ENCODE measurements around the gene BUD13. TPM values are rescaled to one million over a fixed set of nuclear protein-coding genes. Genes with fewer than 3 reads are reported as not detected.
A peak's percentile ranks its signal among the peaks of the same experiment; 100 is the strongest.
"Not testable (repeated sequence)": the region's sequence is repeated elsewhere in the genome, so short reads cannot be mapped to it uniquely, and the experiment has no call there.

Gene BUD13
- total RNA-seq, 5 donors from 2014 or later (not counting 1 experiment from before 2014, with no cell fraction given), result 9.8 to 23.0 (median 20.5) TPM

DNA sequence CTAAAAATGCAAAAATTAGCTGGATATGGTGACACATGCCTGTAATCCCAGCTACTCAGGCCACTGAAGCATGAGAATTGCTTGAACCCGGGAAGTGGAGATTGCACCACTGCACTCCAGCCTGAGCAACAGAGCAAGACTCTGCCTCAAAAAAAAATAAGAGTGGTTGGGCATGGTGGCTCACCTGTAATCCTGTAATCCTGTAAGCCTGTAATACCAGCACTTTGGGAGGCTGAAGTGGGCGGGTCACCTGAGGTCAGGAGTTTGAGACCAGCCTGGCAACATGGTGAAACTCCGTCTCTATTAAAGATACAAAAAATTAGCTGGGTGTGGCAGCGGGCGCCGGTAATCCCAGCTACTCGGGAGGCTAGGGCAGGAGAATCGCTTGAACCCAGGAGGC, 16.7 kb downstream of the BUD13 start:
- ATAC-seq (replicated peaks in 1 of 4); DNase-seq; H3K4me1 ChIP-seq (ENCODE audit: control insufficient read depth in 1 of 2, extremely low read depth in 1 of 2, insufficient read depth in 2 of 2, low read length in 2 of 2); H3K27me3 Mint-ChIP-seq; POLR2A ChIA-PET; CTCF ChIA-PET; H3K9me3 Mint-ChIP-seq; H3K4me3 ChIP-seq (ENCODE audit: control insufficient read depth in 1 of 2, extremely low read depth in 1 of 2, low read length in 1 of 2); H3K27ac Mint-ChIP-seq; H3K4me3 Mint-ChIP-seq; H3K27me3 ChIP-seq (replicated peaks in 1 of 2; ENCODE audit: control insufficient read depth in 2 of 2, extremely low read depth in 1 of 2, insufficient read depth in 2 of 2, low read length in 1 of 2); H3K27ac ChIP-seq (ENCODE audit: low read length); H3K4me1 Mint-ChIP-seq; H3K9me3 ChIP-seq: not testable (repeated sequence)
- WGBS (ENCODE audit: insufficient coverage), result 93% methylated on average over 6 of the region's 8 CpGs
- H3K36me3 Mint-ChIP-seq, result peaks cover 56% of the 10 kb centered on the region
- H3K36me3 ChIP-seq (ENCODE audit: control insufficient read depth in 2 of 2, extremely low read depth in 1 of 2, insufficient read depth in 1 of 2, low read length in 1 of 2), result peaks cover 4 to 76% of the 10 kb centered on the region in 2 donors

DNA sequence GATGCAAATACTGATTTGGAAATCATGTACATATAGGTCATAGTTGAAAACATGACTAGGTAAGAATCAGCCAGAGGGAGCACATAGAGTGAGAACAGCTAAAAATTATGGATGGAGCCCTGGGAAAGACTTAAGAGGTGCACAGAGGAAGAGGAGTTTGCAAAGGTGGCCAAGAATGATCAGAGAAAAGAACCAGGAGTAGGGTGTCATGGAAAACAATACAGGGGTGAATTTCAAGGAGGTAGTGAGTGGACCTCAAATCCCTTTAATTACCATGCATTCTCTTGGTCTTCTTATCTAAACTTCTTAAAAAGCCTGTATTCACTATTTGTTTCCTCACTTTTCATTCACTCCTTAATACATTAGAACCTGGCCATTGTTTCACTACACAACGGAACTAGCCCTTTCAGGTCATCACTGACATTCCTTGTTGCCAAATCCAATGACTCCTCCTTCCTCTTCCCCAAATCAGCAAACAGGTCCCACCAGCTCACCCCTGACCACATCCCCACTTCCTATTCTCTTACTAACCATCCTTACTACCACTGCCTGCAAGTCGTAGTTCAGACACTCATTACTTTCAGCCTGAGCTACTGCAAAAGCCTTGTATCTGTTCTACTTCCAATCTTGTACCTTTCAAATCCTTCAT, 22.6 kb downstream of the BUD13 start:
- H3K4me3 Mint-ChIP-seq, result no peak overlapping the region
- Histone ChIP-seq H3K4me1 (ENCODE audit: control insufficient read depth in 1 of 2, extremely low read depth in 1 of 2, insufficient read depth in 2 of 2, low read length in 2 of 2) (no peaks in the 10 kb centered on the region), H3K27ac (ENCODE audit: low read length) (no peak overlapping the region), H3K9me3 (no peaks in the 10 kb centered on the region), H3K4me3 (ENCODE audit: control insufficient read depth in 1 of 2, extremely low read depth in 1 of 2, low read length in 1 of 2) (no peak overlapping the region), H3K27me3 (replicated peaks in 1 of 2; ENCODE audit: control insufficient read depth in 2 of 2, extremely low read depth in 1 of 2, insufficient read depth in 2 of 2, low read length in 1 of 2) (no peaks in the 10 kb centered on the region), H3K36me3 (ENCODE audit: control insufficient read depth in 2 of 2, extremely low read depth in 1 of 2, insufficient read depth in 1 of 2, low read length in 1 of 2) (peaks cover 9 to 71% of the 10 kb centered on the region in 2 donors)
- DNase-seq, result no peak
- CTCF ChIA-PET, result no interaction called here
- no peaks in the 10 kb centered on the region for H3K27me3 Mint-ChIP-seq
- H3K27ac Mint-ChIP-seq, result no peak overlapping the region
- H3K36me3 Mint-ChIP-seq, result peaks cover 42% of the 10 kb centered on the region
- POLR2A ChIA-PET, result no interaction called here
- ATAC-seq (replicated peaks in 1 of 4), result no peak
- WGBS (ENCODE audit: insufficient coverage), result 88% methylated on average over 1 of the region's 2 CpGs
- no peaks in the 10 kb centered on the region for H3K4me1 Mint-ChIP-seq
- H3K9me3 Mint-ChIP-seq, result no peaks in the 10 kb centered on the region

DNA sequence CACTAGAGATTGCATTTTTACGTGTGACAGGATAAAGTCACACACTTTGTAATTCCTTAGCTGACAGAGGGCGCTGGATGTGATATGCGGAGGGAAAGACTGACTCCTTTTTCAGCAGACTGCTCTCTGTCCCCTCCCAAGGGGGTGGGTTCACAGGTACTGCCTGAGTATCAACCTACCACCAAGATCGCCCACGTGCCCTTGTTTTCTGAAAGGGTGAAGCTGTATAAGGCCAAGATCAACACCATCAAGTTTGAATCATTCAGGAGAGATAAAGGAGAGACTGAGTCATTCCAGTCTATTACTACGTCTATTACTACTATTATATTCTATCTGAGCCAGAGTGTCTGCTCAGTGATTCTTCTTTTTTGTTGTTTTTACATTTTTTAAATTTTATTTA, 30.7 kb downstream of the BUD13 start:
- no peaks in the 10 kb centered on the region for H3K9me3 Mint-ChIP-seq
- ChIA-PET POLR2A (no interaction called here), CTCF (no interaction called here)
- no peaks in the 10 kb centered on the region for H3K4me1 Mint-ChIP-seq
- peaks cover 0 to 10% of the 10 kb centered on the region in 2 donors for H3K36me3 ChIP-seq (ENCODE audit: control insufficient read depth in 2 of 2, extremely low read depth in 1 of 2, insufficient read depth in 1 of 2, low read length in 1 of 2)
- no peaks in the 10 kb centered on the region for H3K27me3 Mint-ChIP-seq
- H3K27ac ChIP-seq (ENCODE audit: low read length), result no peak overlapping the region
- no peak overlapping the region for H3K4me3 ChIP-seq (ENCODE audit: control insufficient read depth in 1 of 2, extremely low read depth in 1 of 2, low read length in 1 of 2)
- H3K27me3 ChIP-seq (replicated peaks in 1 of 2; ENCODE audit: control insufficient read depth in 2 of 2, extremely low read depth in 1 of 2, insufficient read depth in 2 of 2, low read length in 1 of 2), result no peaks in the 10 kb centered on the region
- H3K4me1 ChIP-seq (ENCODE audit: control insufficient read depth in 1 of 2, extremely low read depth in 1 of 2, insufficient read depth in 2 of 2, low read length in 2 of 2), result no peaks in the 10 kb centered on the region
- peaks cover 9% of the 10 kb centered on the region for H3K36me3 Mint-ChIP-seq
- WGBS (ENCODE audit: insufficient coverage), result 93% methylated on average over 3 of the region's 6 CpGs
- no peaks in the 10 kb centered on the region for H3K9me3 ChIP-seq
- H3K27ac Mint-ChIP-seq, result no peak overlapping the region
- no peak for ATAC-seq (replicated peaks in 1 of 4)
- no peak for DNase-seq
- no peak overlapping the region for H3K4me3 Mint-ChIP-seq

DNA sequence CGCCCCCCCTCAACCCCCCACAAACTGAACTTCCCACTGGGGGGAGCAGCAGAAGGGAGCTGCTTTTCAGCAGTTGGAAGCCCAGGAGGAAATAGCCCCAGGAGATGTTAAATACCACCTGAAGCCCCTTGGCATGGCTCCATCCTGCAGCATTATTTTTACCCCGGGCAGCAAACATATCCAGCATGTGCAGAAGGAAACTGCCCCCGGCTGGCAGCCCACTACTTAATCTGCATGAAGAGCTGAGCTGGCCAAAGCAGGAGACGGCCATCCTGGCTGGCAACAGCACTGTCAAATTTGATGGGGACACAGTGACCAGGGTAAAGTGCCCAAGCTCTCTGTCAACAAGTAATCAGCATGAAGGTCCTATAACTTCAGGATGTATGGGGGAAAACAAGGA, 32.0 kb downstream of the BUD13 start:
- Mint-ChIP-seq H3K4me3 (no peak overlapping the region), H3K27ac (no peak overlapping the region), H3K36me3 (peaks cover 4% of the 10 kb centered on the region), H3K9me3 (no peaks in the 10 kb centered on the region), H3K27me3 (no peaks in the 10 kb centered on the region), H3K4me1 (no peaks in the 10 kb centered on the region)
- H3K9me3 ChIP-seq, result no peaks in the 10 kb centered on the region
- no peak overlapping the region for H3K4me3 ChIP-seq (ENCODE audit: control insufficient read depth in 1 of 2, extremely low read depth in 1 of 2, low read length in 1 of 2)
- DNase-seq, result no peak
- 78% methylated on average over 3 of the region's 4 CpGs for WGBS (ENCODE audit: insufficient coverage)
- no peak for ATAC-seq (replicated peaks in 1 of 4)
- H3K36me3 ChIP-seq (ENCODE audit: control insufficient read depth in 2 of 2, extremely low read depth in 1 of 2, insufficient read depth in 1 of 2, low read length in 1 of 2), result no peaks in the 10 kb centered on the region
- H3K4me1 ChIP-seq (ENCODE audit: control insufficient read depth in 1 of 2, extremely low read depth in 1 of 2, insufficient read depth in 2 of 2, low read length in 2 of 2), result no peaks in the 10 kb centered on the region
- no peak overlapping the region for H3K27ac ChIP-seq (ENCODE audit: low read length)
- POLR2A ChIA-PET, result no interaction called here
- CTCF ChIA-PET, result interaction anchor here in 1 of 2 donors (0.6 kb wide), 1 partner anchor 472 kb away, joined by 4 read pairs; no protein-coding TSS in a partner anchor
- H3K27me3 ChIP-seq (replicated peaks in 1 of 2; ENCODE audit: control insufficient read depth in 2 of 2, extremely low read depth in 1 of 2, insufficient read depth in 2 of 2, low read length in 1 of 2), result no peaks in the 10 kb centered on the region

DNA sequence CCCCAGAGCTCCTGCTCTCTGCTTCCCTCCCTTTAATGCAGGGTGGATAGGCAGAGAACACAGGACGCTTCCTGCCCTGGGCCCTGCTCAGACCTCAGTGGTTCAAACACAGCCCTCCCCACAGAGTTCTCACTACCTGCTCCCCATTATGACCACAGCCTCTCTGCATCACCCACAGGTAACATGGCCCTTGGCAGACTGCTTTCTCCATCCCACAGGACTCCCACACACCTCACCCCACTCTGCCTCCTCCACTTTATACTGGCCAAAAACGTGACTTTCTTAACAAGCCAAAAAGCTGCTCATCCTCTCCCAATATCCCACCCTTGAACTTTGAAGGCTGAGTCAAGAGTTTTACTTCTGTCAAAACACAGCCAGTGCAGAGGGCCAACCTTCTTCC, 33.8 kb downstream of the BUD13 start:
- H3K27ac Mint-ChIP-seq, result peak overlapping the region in 1 of 2 donors; percentile 44
- ATAC-seq (replicated peaks in 1 of 4), result no peak
- ChIA-PET POLR2A (no interaction called here), CTCF (interaction anchor here in 1 of 2 donors (0.5 to 0.6 kb wide), 2 partner anchors 360 to 597 kb away, joined by 3 read pairs; no protein-coding TSS in a partner anchor)
- H3K4me3 ChIP-seq (ENCODE audit: control insufficient read depth in 1 of 2, extremely low read depth in 1 of 2, low read length in 1 of 2), result no peak overlapping the region
- no peaks in the 10 kb centered on the region for H3K36me3 ChIP-seq (ENCODE audit: control insufficient read depth in 2 of 2, extremely low read depth in 1 of 2, insufficient read depth in 1 of 2, low read length in 1 of 2)
- no peaks in the 10 kb centered on the region for H3K27me3 ChIP-seq (replicated peaks in 1 of 2; ENCODE audit: control insufficient read depth in 2 of 2, extremely low read depth in 1 of 2, insufficient read depth in 2 of 2, low read length in 1 of 2)
- no peaks in the 10 kb centered on the region for H3K4me1 ChIP-seq (ENCODE audit: control insufficient read depth in 1 of 2, extremely low read depth in 1 of 2, insufficient read depth in 2 of 2, low read length in 2 of 2)
- WGBS (ENCODE audit: insufficient coverage), result 50% methylated on average over 1 of the region's 2 CpGs
- no peaks in the 10 kb centered on the region for H3K4me1 Mint-ChIP-seq
- no peaks in the 10 kb centered on the region for H3K36me3 Mint-ChIP-seq
- no peaks in the 10 kb centered on the region for H3K27me3 Mint-ChIP-seq
- H3K9me3 Mint-ChIP-seq, result no peaks in the 10 kb centered on the region
- H3K4me3 Mint-ChIP-seq, result no peak overlapping the region
- H3K27ac ChIP-seq (ENCODE audit: low read length), result no peak overlapping the region
- DNase-seq, result no peak
- no peaks in the 10 kb centered on the region for H3K9me3 ChIP-seq

DNA sequence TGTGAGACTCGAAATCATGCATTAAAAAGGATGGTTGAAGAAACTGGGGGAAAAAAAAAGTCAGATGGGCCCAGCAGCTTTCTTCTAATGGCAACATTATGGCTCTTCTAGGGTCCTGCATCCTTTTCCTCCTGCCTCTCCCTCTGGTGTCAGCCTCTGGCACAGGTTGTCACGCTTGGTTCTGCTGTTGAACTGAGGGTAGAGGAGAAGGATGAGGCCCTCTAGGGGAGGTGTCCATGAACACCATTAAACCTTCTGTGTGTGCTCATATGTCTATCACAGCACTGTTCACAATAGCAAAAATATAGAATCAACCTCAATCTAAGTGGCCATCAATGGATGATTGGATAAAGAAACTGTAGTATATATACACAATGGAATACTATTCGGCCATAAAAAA, 36.0 kb downstream of the BUD13 start:
- H3K27ac ChIP-seq (ENCODE audit: low read length), result no peak overlapping the region
- H3K27ac Mint-ChIP-seq, result no peak overlapping the region
- WGBS (ENCODE audit: insufficient coverage), result no CpG with 5 or more reads among the region's 3 CpGs
- no peak overlapping the region for H3K4me3 ChIP-seq (ENCODE audit: control insufficient read depth in 1 of 2, extremely low read depth in 1 of 2, low read length in 1 of 2)
- no peaks in the 10 kb centered on the region for H3K9me3 ChIP-seq
- H3K36me3 ChIP-seq (ENCODE audit: control insufficient read depth in 2 of 2, extremely low read depth in 1 of 2, insufficient read depth in 1 of 2, low read length in 1 of 2), result no peaks in the 10 kb centered on the region
- H3K36me3 Mint-ChIP-seq, result no peaks in the 10 kb centered on the region
- no peaks in the 10 kb centered on the region for H3K9me3 Mint-ChIP-seq
- H3K4me1 ChIP-seq (ENCODE audit: control insufficient read depth in 1 of 2, extremely low read depth in 1 of 2, insufficient read depth in 2 of 2, low read length in 2 of 2), result peaks cover 0 to 7% of the 10 kb centered on the region in 2 experiments
- ATAC-seq (replicated peaks in 1 of 4) (no peak), DNase-seq (no peak)
- peaks cover 7 to 11% (median 8%) of the 10 kb centered on the region in 3 donors for H3K4me1 Mint-ChIP-seq
- ChIA-PET CTCF (interaction anchor here in 1 of 2 donors (0.5 kb wide), 1 partner anchor 544 kb away, joined by 3 read pairs; no protein-coding TSS in a partner anchor), POLR2A (no interaction called here)
- H3K4me3 Mint-ChIP-seq, result no peak overlapping the region
- H3K27me3 ChIP-seq (replicated peaks in 1 of 2; ENCODE audit: control insufficient read depth in 2 of 2, extremely low read depth in 1 of 2, insufficient read depth in 2 of 2, low read length in 1 of 2), result peaks cover 0 to 13% of the 10 kb centered on the region in 2 experiments
- no peaks in the 10 kb centered on the region for H3K27me3 Mint-ChIP-seq
